SKM-1 treated with dmso at 0.1 percent for 144 hours (cell line): Measurements from ENCODE around the gene NAALADL2.

Source experiments
- DNase-seq: peaks from one replicate; lab custom pipeline; 2025; ENCODE audit not compliant: unreplicated experiment; lab: John Stamatoyannopoulos, UW

The NAALADL2 gene

GRCh38 chr3:174859114-174859735 lies at the start of gene NAALADL2:
TSS of gene NAALADL2 (plus strand) at chr3:174859334.
- DNase-seq: no peak

- DNase-seq: peak; percentile 23
Measured at GRCh38 chr3:174810254-174810653, 48.9 kb upstream of the NAALADL2 start.

- no peak for DNase-seq
Measured at GRCh38 chr3:174812172-174812862, 46.8 kb upstream of the NAALADL2 start.

GRCh38 chr3:174815750-174816149 lies 43.4 kb upstream of the NAALADL2 start:
- DNase-seq: no peak

- no peak for DNase-seq
Measured at GRCh38 chr3:174820885-174821284, 38.2 kb upstream of the NAALADL2 start.

- DNase-seq: no peak
Measured at GRCh38 chr3:174821477-174821876, 37.7 kb upstream of the NAALADL2 start.

GRCh38 chr3:174822320-174822719 lies 36.8 kb upstream of the NAALADL2 start:
- DNase-seq: no peak

- no peak for DNase-seq
Measured at GRCh38 chr3:174826069-174826468, 33.1 kb upstream of the NAALADL2 start.

GRCh38 chr3:174844746-174845145 lies 14.4 kb upstream of the NAALADL2 start:
- DNase-seq: no peak

GRCh38 chr3:174846055-174846454 lies 13.1 kb upstream of the NAALADL2 start:
- DNase-seq: peak; percentile 11

GRCh38 chr3:174854987-174855386 lies 4.1 kb upstream of the NAALADL2 start:
- no peak for DNase-seq

- no peak for DNase-seq
Measured at GRCh38 chr3:174857301-174857700, 1.8 kb upstream of the NAALADL2 start.

- no peak for DNase-seq
Measured at GRCh38 chr3:174858353-174858752, 781 bp upstream of the NAALADL2 start.

GRCh38 chr3:174859756-174860155 lies 622 bp downstream of the NAALADL2 start:
- DNase-seq: no peak

GRCh38 chr3:174862101-174862500 lies 3.0 kb downstream of the NAALADL2 start:
- no peak for DNase-seq

- no peak for DNase-seq
Measured at GRCh38 chr3:174862666-174863065, 3.5 kb downstream of the NAALADL2 start.

- no peak for DNase-seq
Measured at GRCh38 chr3:174863488-174863887, 4.4 kb downstream of the NAALADL2 start.

GRCh38 chr3:174869448-174869847 lies 10.3 kb downstream of the NAALADL2 start:
- DNase-seq: no peak

- no peak for DNase-seq
Measured at GRCh38 chr3:174873832-174874657, 14.9 kb downstream of the NAALADL2 start.

GRCh38 chr3:174882789-174883188 lies 23.7 kb downstream of the NAALADL2 start:
- no peak for DNase-seq

GRCh38 chr3:174883881-174884675 lies 24.9 kb downstream of the NAALADL2 start:
- no peak for DNase-seq
